ENCODE data around the gene PPP5C. TPM values are rescaled to one million over a fixed set of nuclear protein-coding genes. Genes with fewer than 3 reads are reported as not detected.

Gene PPP5C
- total RNA-seq, 1 experiment from 2014 or later, result 102 TPM

- intact Hi-C loops (cut with micrococcal nuclease), result no loop called here
- DNase-seq (ENCODE audit: low read depth, low spot score) (no peak), ATAC-seq (no peak)
- Histone ChIP-seq H3K9me2 (ENCODE audit: insufficient read depth) (no peaks in the 10 kb centered on the region), H3K36me3 (ENCODE audit: control insufficient read depth in 1 of 2, insufficient read depth in 2 of 2, low read length in 2 of 2) (peaks cover 27 to 44% of the 10 kb centered on the region in 2 experiments), H3K79me2 (ENCODE audit: insufficient read depth, low read length) (no peaks in the 10 kb centered on the region; the same call in 1 of the 2 replicates), H3K4me3 (replicated peaks in 1 of 2; ENCODE audit: low read depth in 1 of 2, low read length in 2 of 2) (no peak overlapping the region), H3K27ac (ENCODE audit: low read depth, low read length) (no peak overlapping the region), H3K4me1 (ENCODE audit: control insufficient read depth in 1 of 2, insufficient read depth in 2 of 2, low read length in 2 of 2) (peaks cover 4 to 11% of the 10 kb centered on the region in 2 experiments; a peak in 1 of 4 replicates), H3K27me3 (ENCODE audit: insufficient read depth, low read length) (no peaks in the 10 kb centered on the region), H3K9ac (ENCODE audit: low read length) (no peak overlapping the region), H3K9me3 (ENCODE audit: control insufficient read depth in 1 of 2, insufficient read depth in 1 of 2, low read depth in 1 of 2, low read length in 2 of 2) (no peaks in the 10 kb centered on the region; a peak in 1 of 4 replicates), H4K20me1 (ENCODE audit: insufficient read depth) (no peaks in the 10 kb centered on the region), H3K4me2 (ENCODE audit: low read length) (no peak overlapping the region), H2AFZ (ENCODE audit: low read depth, low read length, poor library complexity, severe bottlenecking) (no peak overlapping the region)
- TF ChIP-seq ZFX (IDR thresholded peaks at IDR 0.05) (no peak), YY1 (IDR thresholded peaks at IDR 0.05; ENCODE audit: extremely low read depth, insufficient replicate concordance, low read depth, low read length) (no peak), ELF1 (IDR thresholded peaks at IDR 0.05; ENCODE audit: borderline replicate concordance, low read depth) (no peak), POLR2A (IDR thresholded peaks at IDR 0.05; ENCODE audit: borderline replicate concordance, extremely low read depth, insufficient read depth, insufficient read length) (no peak), EGR1 (IDR thresholded peaks at IDR 0.05; ENCODE audit: low read depth) (no peak), EZH2phosphoT487 (IDR thresholded peaks at IDR 0.05; ENCODE audit: borderline replicate concordance) (no peak), CBX3 (IDR thresholded peaks at IDR 0.05; ENCODE audit: low read depth) (no peak)
- ChIA-PET POLR2A (no interaction called here), CTCF (no interaction called here), RAD21 (ENCODE audit: low non-redundant PET in 1 of 2, low total read pairs in 2 of 2, uncharacterized antibody in 2 of 2, unreplicated experiment in 2 of 2) (no interaction called here)
- BruUV-seq (replicated peaks), result no TSS peak
Observed at GRCh38 chr19:46390866-46391265, 44.0 kb downstream of the PPP5C start.

- no peak for DNase-seq (ENCODE audit: low read depth, low spot score)
- CTCF ChIA-PET, result no interaction called here
- TF ChIP-seq MAX (IDR thresholded peaks at IDR 0.05), result no peak
- no peak for TF ChIP-seq RAD21 (IDR thresholded peaks at IDR 0.05; ENCODE audit: low read depth)
- no peak for TF ChIP-seq CBX3 (IDR thresholded peaks at IDR 0.05; ENCODE audit: low read depth)
- no peak for TF ChIP-seq ATF3 (IDR thresholded peaks at IDR 0.05)
- no peak for TF ChIP-seq FOSL1 (IDR thresholded peaks at IDR 0.05; ENCODE audit: low read depth)
- TF ChIP-seq EGR1 (IDR thresholded peaks at IDR 0.05; ENCODE audit: low read depth), result no peak
- TF ChIP-seq JUND (IDR thresholded peaks at IDR 0.05), result no peak
- TF ChIP-seq ZNF274 (IDR thresholded peaks at IDR 0.05; ENCODE audit: low read depth, low read length), result no peak
- no peak for TF ChIP-seq SP1 (IDR thresholded peaks at IDR 0.05; ENCODE audit: low read depth)
- no peak for TF ChIP-seq CEBPB (IDR thresholded peaks at IDR 0.05; ENCODE audit: low read depth)
- no peak for TF ChIP-seq ZBTB33 (IDR thresholded peaks at IDR 0.05; ENCODE audit: extremely low read depth, insufficient replicate concordance, low read length)
Observed at GRCh38 chr19:46391296-46392251, 44.7 kb downstream of the PPP5C start.

More at GRCh38 chr19:46391296-46392251, 44.7 kb downstream of the PPP5C start:
- no peak for ATAC-seq
- no peaks in the 10 kb centered on the region for H3K9me2 ChIP-seq (ENCODE audit: insufficient read depth)
- H3K27ac ChIP-seq (ENCODE audit: low read depth, low read length), result no peak overlapping the region
- no peak overlapping the region for H3K9ac ChIP-seq (ENCODE audit: low read length)
- H3K4me1 ChIP-seq (ENCODE audit: control insufficient read depth in 1 of 2, insufficient read depth in 2 of 2, low read length in 2 of 2), result peaks cover 4 to 11% of the 10 kb centered on the region in 2 experiments; a peak in 1 of 4 replicates
- no peaks in the 10 kb centered on the region; a peak in 1 of 4 replicates for H3K9me3 ChIP-seq (ENCODE audit: control insufficient read depth in 1 of 2, insufficient read depth in 1 of 2, low read depth in 1 of 2, low read length in 2 of 2)
- H2AFZ ChIP-seq (ENCODE audit: low read depth, low read length, poor library complexity, severe bottlenecking), result no peak overlapping the region
- H3K4me2 ChIP-seq (ENCODE audit: low read length), result no peak overlapping the region
- no peaks in the 10 kb centered on the region for H3K27me3 ChIP-seq (ENCODE audit: insufficient read depth, low read length)
- RAD21 ChIA-PET (ENCODE audit: low non-redundant PET in 1 of 2, low total read pairs in 2 of 2, uncharacterized antibody in 2 of 2, unreplicated experiment in 2 of 2), result no interaction called here
- no TSS peak for BruUV-seq (replicated peaks)
- intact Hi-C loops (cut with micrococcal nuclease), result no loop called here
- POLR2A ChIA-PET, result no interaction called here
- H3K4me3 ChIP-seq (replicated peaks in 1 of 2; ENCODE audit: low read depth in 1 of 2, low read length in 2 of 2), result no peak overlapping the region
- no peaks in the 10 kb centered on the region for H3K79me2 ChIP-seq (ENCODE audit: insufficient read depth, low read length)
- peaks cover 27 to 44% of the 10 kb centered on the region in 2 experiments for H3K36me3 ChIP-seq (ENCODE audit: control insufficient read depth in 1 of 2, insufficient read depth in 2 of 2, low read length in 2 of 2)
- H4K20me1 ChIP-seq (ENCODE audit: insufficient read depth), result no peaks in the 10 kb centered on the region

Data from HCT116 (cell line).